Activated naive CD4-positive, alpha-beta T cell treated with anti-CD3 and anti-CD28 coated beads, Interleukin-2, amount 50 U/mL, for 16 hours (primary cell): ENCODE results near the gene GSTA1.
"Not testable (repeated sequence)": the region's sequence is repeated elsewhere in the genome, so short reads cannot be mapped to it uniquely, and the experiment has no call there.

Experiments used
- DNase-seq: peaks from one replicate; pipeline ENCODE4 v3.0.0-alpha.2; 2020

Gene GSTA1

GRCh38 chr6:52803668-52804255 lies at the start of gene GSTA1:
Gene GSTA1 (minus strand): TSS chr6:52803816. CDS start chr6:52799267, 4,549 bp downstream.
- DNase-seq: not testable (repeated sequence)

GRCh38 chr6:52849137-52849536 lies 45.5 kb upstream of the GSTA1 start:
- DNase-seq: no peak

- no peak for DNase-seq
Observed at GRCh38 chr6:52846002-52846401, 42.4 kb upstream of the GSTA1 start.

- DNase-seq: no peak
Observed at GRCh38 chr6:52843605-52844004, 40.0 kb upstream of the GSTA1 start.

- DNase-seq: no peak
Observed at GRCh38 chr6:52840763-52841585, 37.4 kb upstream of the GSTA1 start, which contains the start of gene GSTA5. Gene GSTA5 (minus strand): TSS chr6:52840813.

GRCh38 chr6:52839124-52840055 lies 35.8 kb upstream of the GSTA1 start:
- peak; percentile 30 for DNase-seq

- no peak for DNase-seq
Observed at GRCh38 chr6:52834481-52834880, 30.9 kb upstream of the GSTA1 start.

- DNase-seq: not testable (repeated sequence)
Observed at GRCh38 chr6:52830869-52831268, 27.3 kb upstream of the GSTA1 start.

- no peak for DNase-seq
Observed at GRCh38 chr6:52829046-52829817, 25.6 kb upstream of the GSTA1 start.

GRCh38 chr6:52828621-52829020 lies 25.0 kb upstream of the GSTA1 start:
- DNase-seq: not testable (repeated sequence)

GRCh38 chr6:52827073-52827783 lies 23.6 kb upstream of the GSTA1 start:
- not testable (repeated sequence) for DNase-seq

GRCh38 chr6:52826513-52826912 lies 22.9 kb upstream of the GSTA1 start:
- DNase-seq: no peak

- not testable (repeated sequence) for DNase-seq
Observed at GRCh38 chr6:52825900-52826459, 22.4 kb upstream of the GSTA1 start.

GRCh38 chr6:52825270-52825793 lies 21.7 kb upstream of the GSTA1 start:
- DNase-seq: not testable (repeated sequence)

- no peak for DNase-seq
Observed at GRCh38 chr6:52821842-52822241, 18.2 kb upstream of the GSTA1 start.

GRCh38 chr6:52820198-52820597 lies 16.6 kb upstream of the GSTA1 start:
- no peak for DNase-seq

GRCh38 chr6:52815167-52816092 lies 11.8 kb upstream of the GSTA1 start:
- peak; percentile 30 for DNase-seq

- DNase-seq: not testable (repeated sequence)
Observed at GRCh38 chr6:52814545-52814944, 10.9 kb upstream of the GSTA1 start.

- not testable (repeated sequence) for DNase-seq
Observed at GRCh38 chr6:52809777-52810176, 6.2 kb upstream of the GSTA1 start.

GRCh38 chr6:52808660-52809059 lies 5.0 kb upstream of the GSTA1 start:
- DNase-seq: no peak
